ENCODE data around the gene C3orf20.

- no peak for TF ChIP-seq CTCF (IDR thresholded peaks at IDR 0.05; ENCODE audit: low read depth, low read length)
- no peak for TF ChIP-seq MAX (IDR thresholded peaks at IDR 0.05; ENCODE audit: low read depth, low read length)
Measured at GRCh38 chr3:14664170-14664569, 10.8 kb upstream of the C3orf20 start.
